ENCODE data around the gene FAM151A. TPM values are rescaled to one million over a fixed set of nuclear protein-coding genes. Genes with fewer than 3 reads are reported as not detected.

FAM151A gene
- total RNA-seq, 2 donors from 2014 or later: 0.15 to 0.29 TPM

DNA sequence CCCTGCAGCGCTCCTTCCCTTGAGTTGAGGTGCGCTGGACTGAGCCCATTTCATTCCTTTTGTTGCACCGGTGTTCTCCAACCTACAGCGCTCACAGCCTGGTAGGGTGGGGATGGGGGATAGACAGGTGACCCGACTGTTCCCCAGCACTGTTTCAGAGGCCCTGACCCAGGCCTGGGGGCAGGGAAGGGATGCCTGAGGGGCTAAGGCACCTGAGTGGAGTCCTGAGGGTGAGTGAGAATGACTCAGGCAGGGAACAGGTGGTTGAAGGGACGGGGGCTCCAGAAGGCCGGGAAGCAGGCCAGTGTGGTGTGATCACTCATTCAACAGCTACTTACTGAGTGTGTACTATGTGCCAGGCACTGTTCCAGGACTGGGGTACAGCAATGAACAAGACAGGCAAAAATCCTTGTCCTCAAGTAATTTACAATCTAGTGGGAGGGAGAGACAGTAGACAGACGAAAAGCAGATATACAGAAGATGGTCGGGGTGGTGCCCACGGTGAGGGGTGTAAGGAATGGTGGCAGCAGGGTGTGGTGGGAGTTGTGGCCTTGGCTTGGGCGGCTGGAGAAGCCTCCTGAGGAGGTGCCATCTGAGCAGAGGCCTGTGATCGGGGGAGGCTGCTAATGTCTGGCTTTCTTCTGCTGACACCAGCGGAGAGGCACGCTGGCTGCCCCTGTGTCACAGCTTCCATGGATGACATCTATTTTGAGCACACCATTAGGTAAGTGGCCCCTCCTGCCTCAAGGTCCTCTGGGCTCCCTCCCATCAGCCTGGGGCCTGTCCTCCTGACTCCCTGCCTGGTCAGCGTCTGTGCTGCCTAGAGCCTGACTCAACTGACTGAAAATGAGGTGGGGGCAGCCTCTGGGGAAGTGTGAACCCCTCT lies 37.9 kb downstream of the FAM151A start:
- intact Hi-C loops (cut with DNase I): no loop called here
- DNase-seq (peak; percentile 64), ATAC-seq (peak; percentile 62 to 67)

DNA sequence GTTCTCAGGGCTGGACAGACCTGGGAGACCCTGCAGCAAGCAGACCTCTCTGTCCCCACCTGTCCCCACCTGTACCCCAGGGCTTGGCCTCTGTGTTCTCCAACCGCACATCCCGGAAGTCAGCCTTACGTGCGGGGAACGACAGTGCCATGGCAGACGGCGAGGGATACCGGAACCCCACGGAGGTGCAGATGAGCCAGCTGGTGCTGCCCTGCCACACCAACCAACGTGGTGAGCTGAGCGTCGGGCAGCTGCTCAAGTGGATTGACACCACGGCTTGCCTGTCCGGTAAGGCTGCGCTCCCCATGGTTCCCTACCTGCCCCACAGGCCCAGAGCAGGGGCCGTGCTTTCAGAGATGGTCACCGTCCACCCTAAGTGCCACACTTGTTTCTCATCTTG lies 38.8 kb downstream of the FAM151A start:
- DNase-seq: no peak
- ATAC-seq: no peak
- intact Hi-C loops (cut with DNase I): loop anchor here in 1 of 2 donors (5.0 kb wide), 1 partner anchor 37 kb away; the partner anchor contains the start of gene ACOT11

DNA sequence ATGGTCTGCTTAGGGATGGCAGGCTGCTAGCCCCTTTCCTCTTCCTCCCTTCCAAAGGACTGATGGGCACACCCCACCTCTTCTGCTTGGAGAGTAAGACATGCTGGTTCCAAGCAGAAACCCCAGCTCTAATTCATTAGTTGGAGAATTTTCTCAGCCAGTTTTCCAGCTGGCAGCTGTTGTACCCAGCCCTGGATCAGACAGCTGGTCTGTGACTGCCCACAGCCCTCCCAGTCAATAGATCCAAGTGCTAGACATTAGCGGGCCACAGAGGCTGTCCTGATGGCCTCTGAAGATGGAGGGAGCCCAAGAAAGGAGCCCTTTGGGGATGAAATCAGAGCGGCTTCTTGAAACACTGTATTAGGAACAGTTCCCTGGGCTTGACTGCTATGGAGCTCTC lies 39.5 kb downstream of the FAM151A start:
- DNase-seq (no peak), ATAC-seq (no peak)
- intact Hi-C loops (cut with DNase I): loop anchor here in 1 of 2 donors (5.0 kb wide), 1 partner anchor 37 kb away; the partner anchor contains the start of gene ACOT11

GRCh38 chr1:54583307-54583686 lies 40.0 kb downstream of the FAM151A start:
- DNase-seq (no peak), ATAC-seq (no peak)
- intact Hi-C loops (cut with DNase I): loop anchor here in 1 of 2 donors (5.0 kb wide), 1 partner anchor 36 kb away; the partner anchor contains the start of gene ACOT11

DNA sequence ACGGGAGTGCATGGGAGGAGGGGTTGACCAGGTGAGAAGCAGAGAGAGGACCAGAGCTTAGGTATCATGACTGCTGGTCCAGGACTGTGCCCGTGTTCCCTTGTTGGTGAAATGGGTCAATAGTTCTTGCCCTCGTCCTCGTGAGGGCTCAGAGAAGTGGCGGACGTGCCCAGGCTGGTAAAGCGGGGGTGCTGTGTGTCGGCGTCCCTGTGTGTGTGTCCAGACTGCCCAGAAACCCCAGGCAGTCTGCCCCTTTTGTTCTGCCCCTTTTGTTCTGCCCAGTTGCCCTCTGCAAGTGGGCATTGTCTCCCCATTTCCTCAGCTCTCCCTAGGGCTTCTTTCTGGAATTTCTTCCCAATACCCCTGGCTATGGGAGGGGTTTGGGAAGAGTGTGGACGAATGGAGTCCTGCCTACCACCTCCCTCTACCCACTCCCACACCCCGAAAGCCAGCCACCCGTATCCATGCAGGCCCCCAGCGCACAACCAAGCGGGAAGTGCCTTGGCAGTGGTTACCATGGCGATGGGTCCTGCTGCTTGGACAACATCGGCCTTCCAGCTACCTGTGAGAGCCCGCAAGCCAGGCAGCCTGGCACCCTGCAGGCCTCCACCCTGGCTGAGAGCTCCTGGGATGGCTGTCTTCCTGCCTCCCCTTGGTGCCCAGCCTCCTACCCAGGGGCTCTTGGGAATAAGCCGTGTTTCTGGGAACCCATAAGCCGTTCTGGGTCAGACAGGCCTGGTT lies 40.6 kb downstream of the FAM151A start:
- no peak for DNase-seq
- no peak for ATAC-seq
- intact Hi-C loops (cut with DNase I): loop anchor here in 1 of 2 donors (5.0 kb wide), 1 partner anchor 35 kb away; the partner anchor contains the start of gene ACOT11

GRCh38 chr1:54581621-54582035 lies 41.7 kb downstream of the FAM151A start:
- intact Hi-C loops (cut with DNase I): loop anchor here in 1 of 2 donors (5.0 kb wide), 1 partner anchor 34 kb away; the partner anchor contains the start of gene ACOT11
- DNase-seq: peak; percentile 91

GRCh38 chr1:54580856-54581550 lies 42.3 kb downstream of the FAM151A start:
- DNase-seq (no peak), ATAC-seq (no peak)
- intact Hi-C loops (cut with DNase I): loop anchor here in 1 of 2 donors (5.0 kb wide), 1 partner anchor 34 kb away; the partner anchor contains the start of gene ACOT11

More at GRCh38 chr1:54581621-54582035, 41.7 kb downstream of the FAM151A start:
- peak; percentile 92 to 94 for ATAC-seq

DNA sequence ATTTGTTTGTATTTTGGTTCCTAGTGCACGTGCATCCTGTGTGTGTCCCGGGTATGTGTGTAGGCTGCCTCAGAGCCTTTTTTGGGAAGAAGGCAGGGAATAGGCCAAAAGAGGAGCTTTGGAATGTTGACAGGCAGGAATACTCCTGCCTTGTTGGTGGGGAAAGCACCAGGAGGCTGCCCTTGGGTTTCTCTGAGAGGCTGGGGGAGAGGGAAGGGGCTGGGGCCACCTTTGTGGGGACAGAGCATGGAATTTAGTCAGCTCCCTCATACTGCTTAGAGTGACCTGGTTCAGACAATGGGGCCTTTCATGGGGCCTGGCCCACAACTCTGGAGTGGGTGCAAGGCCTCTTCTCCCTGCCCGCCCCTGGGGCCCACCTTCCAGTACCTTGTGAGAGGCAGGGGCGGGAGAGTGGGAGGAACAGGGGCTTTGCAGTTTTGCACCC lies 44.0 kb downstream of the FAM151A start:
- DNase-seq: no peak
- intact Hi-C loops (cut with DNase I): no loop called here
- no peak for ATAC-seq

- intact Hi-C loops (cut with DNase I): no loop called here
- ATAC-seq (peak in 1 of 2 donors; percentile 13), DNase-seq (peak; percentile 87)
Measured at GRCh38 chr1:54577612-54578011, 45.7 kb downstream of the FAM151A start.

GRCh38 chr1:54575605-54576290 lies 47.6 kb downstream of the FAM151A start:
- ATAC-seq (no peak), DNase-seq (no peak)
- intact Hi-C loops (cut with DNase I): no loop called here

DNA sequence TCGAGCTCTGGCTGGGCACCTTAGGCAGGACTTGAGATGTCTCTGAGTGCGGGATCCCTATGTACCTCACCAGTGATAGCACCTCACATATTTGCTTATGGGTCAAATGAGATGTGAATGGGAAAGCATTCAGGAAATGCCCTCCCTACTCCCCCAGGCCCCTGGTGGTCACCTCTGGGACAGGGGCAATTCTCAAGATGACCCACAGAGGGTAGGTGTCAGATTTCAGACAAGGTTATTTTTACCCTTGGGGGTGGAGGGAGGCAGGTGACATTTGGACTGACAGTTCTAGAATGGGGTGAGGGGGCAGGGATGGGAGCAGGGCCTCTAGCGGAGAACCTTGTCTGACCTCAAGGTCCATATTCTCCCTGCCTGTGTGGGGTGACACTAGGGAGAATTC lies 48.2 kb downstream of the FAM151A start:
- DNase-seq (no peak), ATAC-seq (peak; percentile 39 to 40)
- intact Hi-C loops (cut with DNase I): no loop called here

GRCh38 chr1:54574158-54574778 lies 49.1 kb downstream of the FAM151A start:
- peak in 1 of 2 donors; percentile 38 for ATAC-seq
- intact Hi-C loops (cut with DNase I): no loop called here
- no peak for DNase-seq

- DNase-seq: no peak
- intact Hi-C loops (cut with DNase I): no loop called here
Measured at GRCh38 chr1:54572542-54572850, 50.8 kb downstream of the FAM151A start.

DNA sequence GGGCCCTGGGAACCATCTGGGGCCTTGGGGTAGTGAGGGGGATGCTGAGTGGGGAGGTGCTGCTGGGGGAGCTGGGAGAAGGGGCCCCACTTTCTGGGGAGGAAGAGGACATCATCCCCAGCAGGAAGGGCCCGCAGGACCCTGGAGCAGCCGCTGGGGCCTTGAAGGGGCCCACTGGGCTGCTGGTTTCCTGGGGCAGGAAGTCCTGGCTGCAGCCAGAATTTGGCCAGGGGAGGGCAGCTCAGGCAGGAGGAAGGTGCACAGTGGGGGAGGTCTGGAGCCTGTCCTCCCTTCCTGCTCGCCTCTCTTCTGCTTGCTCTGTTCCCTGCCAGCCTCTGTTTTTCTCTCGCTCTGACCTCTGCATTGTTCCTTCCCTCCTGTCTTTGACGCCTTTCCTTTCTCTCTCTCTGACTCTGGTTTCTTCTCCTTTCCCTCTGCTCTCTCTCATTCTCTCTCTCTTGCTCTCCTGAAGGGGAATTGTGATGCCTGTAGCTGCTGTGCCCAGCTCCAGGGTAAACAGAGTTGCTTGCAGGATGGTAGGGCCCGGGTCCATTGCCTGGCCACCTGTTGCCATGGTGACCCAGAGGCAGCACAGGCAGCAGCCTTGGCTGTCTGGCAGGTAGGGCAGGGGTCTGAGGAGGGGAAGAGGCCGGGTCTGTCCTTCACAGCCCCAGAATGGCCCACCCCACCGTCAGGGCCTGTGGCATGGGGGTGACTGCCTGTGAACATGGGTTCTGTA lies 51.4 kb downstream of the FAM151A start:
- no peak for DNase-seq
- ATAC-seq: peak in 1 of 2 donors; percentile 16
- intact Hi-C loops (cut with DNase I): no loop called here

More at GRCh38 chr1:54572542-54572850, 50.8 kb downstream of the FAM151A start:
- no peak for ATAC-seq

DNA sequence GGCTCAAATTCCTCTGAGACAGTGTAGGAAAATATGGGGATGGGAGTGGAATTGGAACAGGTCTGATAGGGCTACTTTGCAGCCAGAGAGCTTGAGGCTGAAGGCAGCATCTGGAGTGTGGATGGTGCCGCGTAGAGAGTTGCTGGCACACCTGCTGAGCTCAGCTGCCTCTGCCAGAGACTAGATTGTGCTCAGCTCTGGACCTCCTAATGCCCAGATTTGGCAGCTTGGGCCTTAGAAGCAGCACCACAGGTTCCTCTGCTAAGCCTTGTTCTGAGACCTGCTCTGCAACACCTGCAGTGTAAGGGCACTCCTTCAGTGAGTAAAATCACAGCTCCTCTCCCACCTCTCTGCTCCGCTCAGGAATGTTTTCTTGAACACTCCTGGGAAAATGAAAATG lies 52.0 kb downstream of the FAM151A start:
- intact Hi-C loops (cut with DNase I): no loop called here
- ATAC-seq: no peak
- no peak for DNase-seq

- ATAC-seq (no peak), DNase-seq (no peak)
- intact Hi-C loops (cut with DNase I): no loop called here
Measured at GRCh38 chr1:54570161-54570560, 53.2 kb downstream of the FAM151A start.

- ATAC-seq (peak; percentile 41 to 65), DNase-seq (no peak)
- intact Hi-C loops (cut with DNase I): no loop called here
Measured at GRCh38 chr1:54569339-54569738, 54.0 kb downstream of the FAM151A start.

All from left cardiac atrium (tissue), 4 donors.